ENCODE measurements around the gene TMPRSS3.

TMPRSS3 gene

DNA sequence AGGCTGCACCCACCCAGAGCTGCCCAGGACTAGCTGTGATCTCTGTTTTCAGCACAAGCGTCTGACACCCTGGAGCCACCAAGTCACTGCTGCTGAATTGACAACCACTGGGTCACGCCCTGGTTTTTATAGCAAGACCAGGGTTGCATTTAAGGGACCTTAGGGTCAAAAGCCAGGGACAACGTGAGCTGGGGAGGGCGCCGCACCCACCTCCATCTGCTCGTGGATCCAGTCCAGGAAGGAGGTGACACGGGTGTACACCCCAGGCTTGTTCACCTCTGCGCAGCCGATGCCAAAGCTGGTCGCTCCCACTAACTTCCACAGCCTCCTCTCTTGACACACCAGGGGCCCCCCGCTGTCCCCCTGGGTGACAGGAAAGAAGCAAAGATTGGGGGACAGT lies 20.3 kb downstream of the TMPRSS3 start:
- no peaks in the 10 kb centered on the region for H3K9me3 ChIP-seq (ENCODE audit: insufficient read depth, low read depth, low read length)
- H3K4me1 ChIP-seq (ENCODE audit: insufficient read depth, low read length) = no peaks in the 10 kb centered on the region
- H3K4me3 ChIP-seq (ENCODE audit: low read length) = no peak overlapping the region
- no peak overlapping the region for H3K9ac ChIP-seq (ENCODE audit: low read depth, low read length)
- no peaks in the 10 kb centered on the region for H3K36me3 ChIP-seq (ENCODE audit: insufficient read depth, low read depth, low read length)
- peaks cover 25% of the 10 kb centered on the region for H3K27me3 ChIP-seq (ENCODE audit: insufficient read depth, low read length)
- H3K27ac ChIP-seq (ENCODE audit: low read length) = no peak overlapping the region

- H3K4me3 ChIP-seq (ENCODE audit: low read length) = no peak overlapping the region
- H3K27me3 ChIP-seq (ENCODE audit: insufficient read depth, low read length) = peaks cover 25% of the 10 kb centered on the region
- H3K27ac ChIP-seq (ENCODE audit: low read length) = no peak overlapping the region
- H3K36me3 ChIP-seq (ENCODE audit: insufficient read depth, low read depth, low read length) = no peaks in the 10 kb centered on the region
- H3K9ac ChIP-seq (ENCODE audit: low read depth, low read length) = no peak overlapping the region
- H3K4me1 ChIP-seq (ENCODE audit: insufficient read depth, low read length) = no peaks in the 10 kb centered on the region
- H3K9me3 ChIP-seq (ENCODE audit: insufficient read depth, low read depth, low read length) = no peaks in the 10 kb centered on the region
Observed at GRCh38 chr21:42374864-42375499, 20.9 kb downstream of the TMPRSS3 start.

GRCh38 chr21:42374457-42374856 lies 21.4 kb downstream of the TMPRSS3 start:
- Histone ChIP-seq H3K9ac (ENCODE audit: low read depth, low read length) (no peak overlapping the region), H3K27ac (ENCODE audit: low read length) (no peak overlapping the region), H3K36me3 (ENCODE audit: insufficient read depth, low read depth, low read length) (no peaks in the 10 kb centered on the region), H3K4me1 (ENCODE audit: insufficient read depth, low read length) (no peaks in the 10 kb centered on the region), H3K4me3 (ENCODE audit: low read length) (no peak overlapping the region), H3K9me3 (ENCODE audit: insufficient read depth, low read depth, low read length) (no peaks in the 10 kb centered on the region), H3K27me3 (ENCODE audit: insufficient read depth, low read length) (peaks cover 25% of the 10 kb centered on the region)

DNA sequence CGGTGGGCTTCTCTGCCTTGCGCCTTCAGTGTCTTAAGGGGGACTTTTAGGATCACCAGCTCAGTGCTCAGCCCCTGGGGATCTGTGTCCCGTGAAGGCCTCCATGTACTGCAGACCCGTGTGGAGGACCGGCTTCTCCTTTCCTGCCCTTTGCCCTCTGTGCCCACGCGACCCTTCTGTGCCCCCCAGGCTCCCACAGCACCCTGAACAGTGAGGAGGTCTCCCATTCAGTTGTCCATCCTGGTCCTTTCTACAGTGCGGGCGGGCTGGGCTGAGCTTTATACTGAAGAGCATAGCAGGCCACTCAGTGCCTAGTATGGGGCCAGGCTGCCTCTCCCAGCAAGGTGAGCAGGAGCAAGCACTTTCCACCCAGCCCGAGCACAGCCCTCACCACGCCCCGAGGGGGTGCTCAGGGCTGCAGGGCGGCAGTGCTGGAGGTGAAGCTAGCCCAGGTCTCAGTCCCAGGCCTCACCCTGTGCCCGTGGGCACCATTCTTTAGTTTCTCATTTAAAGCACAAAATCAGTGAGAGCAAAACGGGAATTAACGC lies 21.9 kb downstream of the TMPRSS3 start:
- Histone ChIP-seq H3K4me3 (ENCODE audit: low read length) (no peak overlapping the region), H3K27me3 (ENCODE audit: insufficient read depth, low read length) (peaks cover 25% of the 10 kb centered on the region), H3K36me3 (ENCODE audit: insufficient read depth, low read depth, low read length) (no peaks in the 10 kb centered on the region), H3K4me1 (ENCODE audit: insufficient read depth, low read length) (no peaks in the 10 kb centered on the region), H3K27ac (ENCODE audit: low read length) (no peak overlapping the region), H3K9me3 (ENCODE audit: insufficient read depth, low read depth, low read length) (no peaks in the 10 kb centered on the region), H3K9ac (ENCODE audit: low read depth, low read length) (no peak overlapping the region)

- Histone ChIP-seq H3K36me3 (ENCODE audit: insufficient read depth, low read depth, low read length) (no peaks in the 10 kb centered on the region), H3K27me3 (ENCODE audit: insufficient read depth, low read length) (peaks cover 25% of the 10 kb centered on the region), H3K4me3 (ENCODE audit: low read length) (no peak overlapping the region), H3K9ac (ENCODE audit: low read depth, low read length) (no peak overlapping the region), H3K27ac (ENCODE audit: low read length) (no peak overlapping the region), H3K9me3 (ENCODE audit: insufficient read depth, low read depth, low read length) (no peaks in the 10 kb centered on the region), H3K4me1 (ENCODE audit: insufficient read depth, low read length) (no peaks in the 10 kb centered on the region)
Observed at GRCh38 chr21:42373196-42373907, 22.5 kb downstream of the TMPRSS3 start.

DNA sequence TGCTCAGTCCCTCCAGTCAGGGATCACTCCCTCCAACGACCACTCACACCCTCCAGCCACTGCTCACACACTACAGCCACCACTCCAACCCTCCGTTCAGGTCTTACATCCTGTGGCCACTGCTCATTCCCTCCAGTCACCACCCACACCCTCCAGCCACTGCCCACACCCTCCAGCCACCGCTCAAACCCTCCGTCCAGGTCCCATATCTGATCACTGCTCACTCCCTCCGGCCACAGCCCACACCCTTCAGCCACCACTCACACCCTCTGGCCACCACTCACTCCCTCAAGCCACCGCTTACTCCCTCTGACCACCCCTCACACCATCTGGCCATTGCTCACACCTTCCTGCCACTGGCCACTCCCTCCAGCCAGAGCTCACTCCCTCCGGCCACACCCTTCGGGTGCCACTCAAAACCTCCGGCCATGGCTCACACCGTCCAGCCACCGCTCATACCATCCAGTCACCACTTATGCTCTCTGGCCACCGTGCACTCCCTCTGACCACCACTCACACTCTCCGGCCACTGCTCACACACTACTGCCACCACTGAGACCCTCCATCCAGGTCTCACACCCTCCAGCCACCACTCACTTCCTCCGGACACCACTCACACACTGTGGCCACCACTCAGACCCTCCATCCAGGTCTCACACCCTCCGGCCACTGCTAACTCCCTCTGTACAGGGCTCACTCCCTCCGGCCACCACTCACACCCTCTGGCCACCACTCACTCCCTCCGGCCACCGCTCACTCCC lies 24.8 kb downstream of the TMPRSS3 start:
- Histone ChIP-seq H3K36me3 (ENCODE audit: insufficient read depth, low read depth, low read length) (no peaks in the 10 kb centered on the region), H3K27ac (ENCODE audit: low read length) (no peak overlapping the region), H3K4me1 (ENCODE audit: insufficient read depth, low read length) (no peaks in the 10 kb centered on the region), H3K4me3 (ENCODE audit: low read length) (no peak overlapping the region), H3K27me3 (ENCODE audit: insufficient read depth, low read length) (peaks cover 25% of the 10 kb centered on the region), H3K9ac (ENCODE audit: low read depth, low read length) (no peak overlapping the region), H3K9me3 (ENCODE audit: insufficient read depth, low read depth, low read length) (no peaks in the 10 kb centered on the region)

DNA sequence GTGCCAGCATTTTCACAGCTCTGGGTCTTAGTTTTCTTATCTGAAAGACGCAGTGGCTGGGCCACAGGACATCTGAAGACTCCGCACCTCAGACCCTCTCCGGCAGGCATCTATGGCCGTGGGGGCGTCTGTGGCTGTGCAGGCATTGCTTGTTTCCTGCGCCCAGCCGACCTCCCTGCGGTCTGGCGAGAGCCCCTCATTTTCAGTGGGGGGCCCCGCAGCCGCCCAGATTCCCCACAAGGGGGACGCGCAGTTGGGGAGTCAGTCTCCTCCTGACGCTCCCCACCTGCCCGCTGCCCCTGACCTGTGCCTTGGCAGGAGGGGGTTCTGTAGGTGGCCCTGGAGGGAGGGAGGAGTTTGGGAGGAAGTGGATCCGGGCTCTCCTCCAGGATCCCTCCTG lies 26.0 kb downstream of the TMPRSS3 start:
- no peak overlapping the region for H3K4me3 ChIP-seq (ENCODE audit: low read length)
- no peaks in the 10 kb centered on the region for H3K4me1 ChIP-seq (ENCODE audit: insufficient read depth, low read length)
- no peak overlapping the region for H3K9ac ChIP-seq (ENCODE audit: low read depth, low read length)
- no peaks in the 10 kb centered on the region for H3K36me3 ChIP-seq (ENCODE audit: insufficient read depth, low read depth, low read length)
- H3K9me3 ChIP-seq (ENCODE audit: insufficient read depth, low read depth, low read length) = no peaks in the 10 kb centered on the region
- H3K27me3 ChIP-seq (ENCODE audit: insufficient read depth, low read length) = peaks cover 19% of the 10 kb centered on the region
- H3K27ac ChIP-seq (ENCODE audit: low read length) = no peak overlapping the region

GRCh38 chr21:42367367-42368165 lies 28.3 kb downstream of the TMPRSS3 start:
- Histone ChIP-seq H3K4me1 (ENCODE audit: insufficient read depth, low read length) (no peaks in the 10 kb centered on the region), H3K36me3 (ENCODE audit: insufficient read depth, low read depth, low read length) (no peaks in the 10 kb centered on the region), H3K4me3 (ENCODE audit: low read length) (no peak overlapping the region), H3K9me3 (ENCODE audit: insufficient read depth, low read depth, low read length) (no peaks in the 10 kb centered on the region), H3K27me3 (ENCODE audit: insufficient read depth, low read length) (no peaks in the 10 kb centered on the region), H3K27ac (ENCODE audit: low read length) (no peak overlapping the region), H3K9ac (ENCODE audit: low read depth, low read length) (no peak overlapping the region)

DNA sequence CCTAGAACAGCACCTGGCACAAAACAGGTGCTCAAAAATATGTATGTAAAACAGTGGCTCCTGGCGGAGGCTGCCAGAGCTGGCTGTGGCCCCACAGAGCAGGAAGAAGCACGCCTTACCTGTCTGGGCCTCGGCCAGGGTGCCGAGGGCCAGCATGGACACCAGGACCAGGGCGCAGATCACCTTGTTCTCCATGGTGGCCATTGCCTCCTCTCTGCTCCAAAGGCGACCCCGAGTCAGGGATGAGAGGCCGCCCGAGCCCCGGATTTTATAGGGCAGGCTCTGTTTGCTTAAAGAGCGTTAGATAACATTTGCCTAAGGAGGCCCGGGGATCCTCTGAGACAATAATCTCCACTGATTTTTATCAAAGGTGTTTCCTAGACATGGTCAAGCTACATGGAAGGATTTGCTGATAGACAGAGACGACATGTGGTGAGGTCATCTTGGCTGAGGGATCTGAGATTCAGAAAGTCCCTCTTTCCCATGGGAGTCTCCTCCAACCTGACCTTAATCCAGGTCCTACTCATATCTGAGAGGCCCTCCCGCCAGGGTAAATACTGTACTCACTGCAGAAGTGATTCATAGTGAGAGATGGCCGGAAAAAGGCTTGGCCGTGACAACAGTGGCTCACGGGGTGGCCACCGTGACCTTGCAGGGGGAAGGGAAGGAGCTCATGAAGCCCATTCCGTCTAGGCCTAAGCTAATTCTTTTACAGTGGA lies 29.4 kb downstream of the TMPRSS3 start, which contains the start of gene TFF1:
TSS of gene TFF1 (minus strand) at position 244 of the 719 bp plus-strand sequence. CDS start at position 204, 40 bp downstream.
- Histone ChIP-seq H3K4me1 (ENCODE audit: insufficient read depth, low read length) (no peaks in the 10 kb centered on the region), H3K27ac (ENCODE audit: low read length) (no peak within 1 kb of the TSS), H3K9me3 (ENCODE audit: insufficient read depth, low read depth, low read length) (no peaks in the 10 kb centered on the region), H3K4me3 (ENCODE audit: low read length) (no peak within 1 kb of the TSS), H3K36me3 (ENCODE audit: insufficient read depth, low read depth, low read length) (no peaks in the 10 kb centered on the region), H3K9ac (ENCODE audit: low read depth, low read length) (no peak within 1 kb of the TSS), H3K27me3 (ENCODE audit: insufficient read depth, low read length) (no peaks in the 10 kb centered on the region)

DNA sequence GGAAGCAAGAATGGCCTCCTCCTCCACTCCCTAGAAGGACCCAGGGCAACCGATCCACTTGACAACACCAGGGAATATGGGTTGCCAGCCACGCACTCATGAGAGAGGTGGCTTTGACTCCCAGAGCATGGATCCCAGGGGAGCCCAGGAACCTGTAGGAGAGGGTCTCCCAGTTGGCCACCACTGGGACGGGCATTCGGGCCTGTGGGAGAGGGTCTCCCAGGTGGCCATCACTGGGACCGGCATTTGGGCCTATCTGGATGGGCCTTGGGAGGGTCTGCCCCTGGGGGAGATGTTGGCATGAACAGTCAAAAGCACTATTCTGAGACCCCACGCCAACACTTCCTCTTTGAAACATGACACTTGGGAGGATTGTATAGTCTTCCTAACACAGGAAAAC lies 30.1 kb downstream of the TMPRSS3 start:
- H3K4me3 ChIP-seq (ENCODE audit: low read length) = no peak overlapping the region
- H3K9ac ChIP-seq (ENCODE audit: low read depth, low read length) = no peak overlapping the region
- no peaks in the 10 kb centered on the region for H3K36me3 ChIP-seq (ENCODE audit: insufficient read depth, low read depth, low read length)
- no peaks in the 10 kb centered on the region for H3K27me3 ChIP-seq (ENCODE audit: insufficient read depth, low read length)
- no peaks in the 10 kb centered on the region for H3K4me1 ChIP-seq (ENCODE audit: insufficient read depth, low read length)
- no peaks in the 10 kb centered on the region for H3K9me3 ChIP-seq (ENCODE audit: insufficient read depth, low read depth, low read length)
- H3K27ac ChIP-seq (ENCODE audit: low read length) = no peak overlapping the region
